ENCODE results near the gene SLC25A6. TPM values are rescaled to one million over a fixed set of nuclear protein-coding genes. Genes with fewer than 3 reads are reported as not detected.

SLC25A6 gene
- total and polyA plus RNA-seq, 9 of the 15 experiments (the other 6 are each of a cell fraction or from before 2014, with no cell fraction given), result 24.6 to 330 (median 129) TPM

- TF ChIP-seq ZBTB40 (IDR thresholded peaks at IDR 0.05) (no peak), ZBTB40 (CRISPR knock-in tag; IDR thresholded peaks at IDR 0.05) (no peak), PHF21A (IDR thresholded peaks at IDR 0.05; ENCODE audit: borderline replicate concordance, low read depth) (no peak), STAT5A (IDR thresholded peaks at IDR 0.05; ENCODE audit: borderline replicate concordance, low read length) (peak; percentile 6; the same call in 1 of the 2 replicates), STAT5B (CRISPR knock-in tag; IDR thresholded peaks at IDR 0.05) (no peak)
Observed at GRCh38 chrX:1421433-1422134, 29.7 kb upstream of the SLC25A6 start (continued).

Measured in K562 (cell line).